Glutamatergic neuron (in vitro differentiated cells): Measurements from ENCODE around the gene LYPD6B. TPM values are rescaled to one million over a fixed set of nuclear protein-coding genes. Genes with fewer than 3 reads are reported as not detected.

Experiments
- DNase-seq: peaks from one replicate; pipeline ENCODE4 v3.0.0; 2022
- H3K27ac Mint-ChIP-seq: one replicate; pipeline ENCODE4 v1.8.0; 2020; ENCODE audit warnings: mild to moderate bottlenecking, mixed read lengths, inconsistent platforms; ENCODE audit not compliant: unreplicated experiment
- H3K27me3 Mint-ChIP-seq: one replicate; pipeline ENCODE4 v1.8.0; 2020; ENCODE audit warnings: mild to moderate bottlenecking, moderate library complexity, mixed read lengths, inconsistent platforms; ENCODE audit not compliant: unreplicated experiment
- H3K36me3 Mint-ChIP-seq: one replicate; pipeline ENCODE4 v1.8.0; 2020; ENCODE audit warnings: mild to moderate bottlenecking, mixed read lengths, inconsistent platforms; ENCODE audit not compliant: unreplicated experiment
- H3K4me1 Mint-ChIP-seq: one replicate; pipeline ENCODE4 v1.8.0; 2020; ENCODE audit warnings: mild to moderate bottlenecking, low read depth, mixed read lengths, inconsistent platforms; ENCODE audit not compliant: unreplicated experiment
- H3K4me3 Mint-ChIP-seq: one replicate; pipeline ENCODE4 v1.8.0; 2020; ENCODE audit warnings: mild to moderate bottlenecking, mixed read lengths, inconsistent platforms; ENCODE audit not compliant: unreplicated experiment
- H3K9me3 Mint-ChIP-seq: one replicate; pipeline ENCODE4 v1.8.0; 2020; ENCODE audit warnings: mild to moderate bottlenecking, moderate library complexity, mixed read lengths, inconsistent platforms; ENCODE audit not compliant: unreplicated experiment
- total RNA-seq: library from RNA; stranded (reverse); fragmentation: NEBNext Ultra II Directional; extraction: Animal tissue kit (Norgen Biotek cat#: 25700); gene quantifications from one replicate; pipeline ENCODE4 v1.2.1, GENCODE V29; 2021; ENCODE audit not compliant: unreplicated experiment
- TF ChIP-seq, protein P1 (sequence below): fragments of 200-600 bp; sonication (generic); IDR thresholded peaks from one replicate; pipeline ENCODE4 v1.5.0; 2021; ENCODE audit not compliant: partially characterized antibody, unreplicated experiment

LYPD6B gene
- total RNA-seq, 1 donor from 2014 or later, result 0.69 TPM

DNA sequence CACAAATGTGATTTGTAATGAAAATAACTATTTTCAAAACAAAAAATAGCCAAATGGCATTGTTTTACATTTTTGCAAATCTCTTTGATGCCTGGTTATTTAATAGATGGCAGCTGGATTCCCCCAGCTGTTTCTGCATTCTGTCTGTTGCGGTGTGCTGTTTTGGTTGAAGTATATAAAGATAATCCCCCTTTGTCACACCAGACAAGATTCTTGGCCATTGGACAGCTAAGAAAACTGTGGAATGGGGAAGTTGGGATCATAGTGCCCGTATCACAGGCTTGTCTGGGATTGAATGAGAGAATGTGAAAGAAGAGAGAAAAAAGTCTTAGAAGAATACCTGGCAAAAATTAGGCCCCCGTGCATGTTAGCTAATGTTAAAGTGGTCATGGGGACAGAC is 19.5 kb upstream of the LYPD6B start:
- Mint-ChIP-seq H3K9me3 (peaks cover 25% of the 10 kb centered on the region), H3K36me3 (peaks cover 20% of the 10 kb centered on the region), H3K4me1 (peaks cover 11% of the 10 kb centered on the region), H3K27ac (no peak overlapping the region), H3K27me3 (peaks cover 12% of the 10 kb centered on the region), H3K4me3 (no peak overlapping the region)
- DNase-seq, result no peak
- TF ChIP-seq, protein P1, sequence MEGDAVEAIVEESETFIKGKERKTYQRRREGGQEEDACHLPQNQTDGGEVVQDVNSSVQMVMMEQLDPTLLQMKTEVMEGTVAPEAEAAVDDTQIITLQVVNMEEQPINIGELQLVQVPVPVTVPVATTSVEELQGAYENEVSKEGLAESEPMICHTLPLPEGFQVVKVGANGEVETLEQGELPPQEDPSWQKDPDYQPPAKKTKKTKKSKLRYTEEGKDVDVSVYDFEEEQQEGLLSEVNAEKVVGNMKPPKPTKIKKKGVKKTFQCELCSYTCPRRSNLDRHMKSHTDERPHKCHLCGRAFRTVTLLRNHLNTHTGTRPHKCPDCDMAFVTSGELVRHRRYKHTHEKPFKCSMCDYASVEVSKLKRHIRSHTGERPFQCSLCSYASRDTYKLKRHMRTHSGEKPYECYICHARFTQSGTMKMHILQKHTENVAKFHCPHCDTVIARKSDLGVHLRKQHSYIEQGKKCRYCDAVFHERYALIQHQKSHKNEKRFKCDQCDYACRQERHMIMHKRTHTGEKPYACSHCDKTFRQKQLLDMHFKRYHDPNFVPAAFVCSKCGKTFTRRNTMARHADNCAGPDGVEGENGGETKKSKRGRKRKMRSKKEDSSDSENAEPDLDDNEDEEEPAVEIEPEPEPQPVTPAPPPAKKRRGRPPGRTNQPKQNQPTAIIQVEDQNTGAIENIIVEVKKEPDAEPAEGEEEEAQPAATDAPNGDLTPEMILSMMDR, result no peak

DNA sequence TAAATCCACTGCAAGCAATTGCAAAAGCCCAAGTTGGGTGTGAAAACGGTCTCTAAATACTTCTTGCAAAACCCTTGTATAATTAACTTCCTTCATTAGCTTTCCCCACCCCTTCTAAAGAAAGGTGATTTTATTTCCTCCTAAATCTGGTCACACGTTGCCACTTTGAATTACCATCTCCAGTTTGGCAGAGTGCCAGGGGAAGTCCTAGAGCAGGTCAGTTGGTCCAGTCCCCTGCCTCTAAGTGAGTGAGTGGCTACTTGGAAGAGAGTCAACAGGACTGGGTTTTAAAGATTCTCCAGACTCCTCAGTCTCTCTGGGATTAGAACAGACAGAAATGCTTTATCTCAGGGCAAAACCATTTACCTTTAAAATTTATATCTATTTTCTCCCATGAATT is 18.7 kb upstream of the LYPD6B start:
- H3K4me3 Mint-ChIP-seq, result no peak overlapping the region
- TF ChIP-seq, protein P1, result no peak
- peaks cover 25% of the 10 kb centered on the region for H3K9me3 Mint-ChIP-seq
- peaks cover 20% of the 10 kb centered on the region for H3K36me3 Mint-ChIP-seq
- H3K27ac Mint-ChIP-seq, result no peak overlapping the region
- peaks cover 11% of the 10 kb centered on the region for H3K4me1 Mint-ChIP-seq
- peaks cover 12% of the 10 kb centered on the region for H3K27me3 Mint-ChIP-seq
- no peak for DNase-seq

DNA sequence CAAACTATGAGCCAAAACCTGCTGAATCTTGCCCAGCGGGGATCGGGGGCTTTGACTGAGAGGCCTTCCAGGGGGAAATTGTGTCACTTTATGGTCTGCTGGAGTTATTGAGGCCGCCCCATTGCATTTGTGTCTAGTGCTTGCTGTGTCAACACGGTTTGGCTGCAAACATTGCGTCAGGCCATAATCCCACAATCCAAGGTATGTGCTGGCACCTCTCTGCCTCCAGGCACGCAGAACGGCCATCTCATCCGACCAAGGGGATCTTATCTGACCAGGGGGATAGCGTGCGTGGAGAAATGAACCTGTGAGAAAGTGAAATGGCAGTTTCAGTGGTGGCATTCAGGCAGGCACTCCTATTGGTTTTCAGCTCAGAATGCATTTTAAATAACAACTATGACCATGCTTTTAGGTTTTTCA is 18.1 kb upstream of the LYPD6B start:
- peaks cover 25% of the 10 kb centered on the region for H3K9me3 Mint-ChIP-seq
- peaks cover 11% of the 10 kb centered on the region for H3K4me1 Mint-ChIP-seq
- TF ChIP-seq, protein P1, result no peak
- DNase-seq, result no peak
- peaks cover 12% of the 10 kb centered on the region for H3K27me3 Mint-ChIP-seq
- H3K4me3 Mint-ChIP-seq, result no peak overlapping the region
- H3K36me3 Mint-ChIP-seq, result peaks cover 16% of the 10 kb centered on the region
- H3K27ac Mint-ChIP-seq, result no peak overlapping the region

DNA sequence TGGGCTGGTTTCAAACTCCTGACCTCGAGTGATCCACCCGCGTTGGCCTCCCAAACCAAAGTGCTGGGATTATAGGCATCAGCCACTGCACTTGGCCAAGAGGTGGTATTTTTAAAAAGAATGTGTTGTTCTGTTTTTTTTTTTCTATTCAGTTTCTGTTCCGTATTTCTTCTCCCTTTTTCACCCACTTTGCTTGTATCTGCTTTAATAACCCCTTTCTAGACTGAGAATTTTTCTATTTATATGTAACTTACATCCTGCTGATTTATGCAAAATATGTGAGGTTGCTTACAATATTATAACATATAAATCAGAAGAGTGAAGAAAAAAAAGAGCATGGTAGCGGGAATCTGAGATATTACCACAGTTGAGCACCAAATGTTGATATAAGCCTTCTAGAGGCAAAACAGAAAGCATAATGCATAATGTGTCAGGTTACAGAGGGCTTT is 17.2 kb upstream of the LYPD6B start:
- peaks cover 5% of the 10 kb centered on the region for H3K4me1 Mint-ChIP-seq
- TF ChIP-seq, protein P1, result no peak
- DNase-seq, result no peak
- no peak overlapping the region for H3K4me3 Mint-ChIP-seq
- peaks cover 18% of the 10 kb centered on the region for H3K9me3 Mint-ChIP-seq
- H3K27me3 Mint-ChIP-seq, result peaks cover 4% of the 10 kb centered on the region
- H3K27ac Mint-ChIP-seq, result no peak overlapping the region
- peaks cover 8% of the 10 kb centered on the region for H3K36me3 Mint-ChIP-seq

DNA sequence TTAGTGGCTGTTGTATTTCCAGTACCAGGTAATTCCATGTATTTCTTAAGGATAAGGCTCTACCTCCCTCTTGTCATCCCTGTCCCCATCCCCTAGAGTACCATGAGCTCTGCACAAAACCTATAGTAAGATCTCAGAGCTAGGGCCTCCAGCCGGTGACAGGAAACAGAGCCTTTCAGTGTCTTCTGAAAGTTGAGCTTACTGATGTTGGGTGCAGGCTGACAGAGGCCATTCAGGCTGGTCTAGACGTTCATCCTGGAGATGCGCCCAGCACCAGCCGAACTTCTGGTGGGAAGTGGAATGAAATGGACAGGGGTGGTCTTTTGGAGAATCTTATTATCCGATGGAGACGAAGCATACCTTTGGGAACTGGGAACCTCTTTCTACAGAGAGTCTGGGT is 16.7 kb upstream of the LYPD6B start:
- peaks cover 2% of the 10 kb centered on the region for H3K27me3 Mint-ChIP-seq

More for the DNA sequence above, 16.7 kb upstream of the LYPD6B start:
- peaks cover 4% of the 10 kb centered on the region for H3K36me3 Mint-ChIP-seq
- H3K27ac Mint-ChIP-seq, result no peak overlapping the region
- H3K4me3 Mint-ChIP-seq, result no peak overlapping the region
- DNase-seq, result no peak
- H3K4me1 Mint-ChIP-seq, result peaks cover 6% of the 10 kb centered on the region
- TF ChIP-seq, protein P1, result no peak
- H3K9me3 Mint-ChIP-seq, result peaks cover 17% of the 10 kb centered on the region
